WI38 (cell line): ENCODE measurements around the gene EPG5.

Source experiments
- H3K4me3 ChIP-seq: 2 replicates; pipeline ENCODE4 v1.5.1; 2011; ENCODE audit warnings: low read depth, mild to moderate bottlenecking, control low read depth, low read length
- CTCF ChIP-seq: IDR thresholded peaks from 2 replicates; pipeline ENCODE4 v1.5.1; 2012; ENCODE audit warnings: low read depth, mild to moderate bottlenecking, control low read depth, low read length

EPG5 gene

GRCh38 chr18:45838302-45839070 is 128.6 kb downstream of the EPG5 start:
- no peak for TF ChIP-seq CTCF
- no peak overlapping the region for H3K4me3 ChIP-seq

DNA sequence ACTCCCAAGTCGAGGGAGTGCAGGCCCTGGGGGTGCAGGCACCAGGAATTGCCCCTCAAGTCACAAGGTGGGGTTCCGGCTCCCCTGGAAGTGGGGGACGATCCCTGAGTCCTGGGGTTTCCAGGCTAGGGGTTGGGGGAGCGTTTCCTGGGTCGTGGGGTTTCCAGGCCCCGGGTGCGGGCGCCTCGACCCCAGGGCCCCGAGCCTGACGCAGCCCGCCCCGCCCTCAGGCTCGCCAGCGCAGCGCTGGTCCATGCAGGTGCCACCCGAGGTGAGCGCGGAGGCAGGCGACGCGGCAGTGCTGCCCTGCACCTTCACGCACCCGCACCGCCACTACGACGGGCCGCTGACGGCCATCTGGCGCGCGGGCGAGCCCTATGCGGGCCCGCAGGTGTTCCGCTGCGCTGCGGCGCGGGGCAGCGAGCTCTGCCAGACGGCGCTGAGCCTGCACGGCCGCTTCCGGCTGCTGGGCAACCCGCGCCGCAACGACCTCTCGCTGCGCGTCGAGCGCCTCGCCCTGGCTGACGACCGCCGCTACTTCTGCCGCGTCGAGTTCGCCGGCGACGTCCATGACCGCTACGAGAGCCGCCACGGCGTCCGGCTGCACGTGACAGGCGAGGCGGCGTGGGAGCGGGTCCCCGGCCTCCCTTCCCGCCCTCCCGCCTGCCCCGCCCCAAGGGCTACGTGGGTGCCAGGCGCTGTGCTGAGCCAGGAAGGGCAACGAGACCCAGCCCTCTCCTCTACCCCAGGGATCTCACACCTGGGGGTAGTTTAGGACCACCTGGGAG is 129.7 kb downstream of the EPG5 start:
- H3K4me3 ChIP-seq = no peak overlapping the region
- TF ChIP-seq CTCF = no peak

- TF ChIP-seq CTCF = no peak
- H3K4me3 ChIP-seq = no peak overlapping the region
Observed at GRCh38 chr18:45836242-45837205, 130.6 kb downstream of the EPG5 start.

GRCh38 chr18:45835057-45835636 is 132.0 kb downstream of the EPG5 start:
- no peak overlapping the region for H3K4me3 ChIP-seq
- no peak for TF ChIP-seq CTCF

DNA sequence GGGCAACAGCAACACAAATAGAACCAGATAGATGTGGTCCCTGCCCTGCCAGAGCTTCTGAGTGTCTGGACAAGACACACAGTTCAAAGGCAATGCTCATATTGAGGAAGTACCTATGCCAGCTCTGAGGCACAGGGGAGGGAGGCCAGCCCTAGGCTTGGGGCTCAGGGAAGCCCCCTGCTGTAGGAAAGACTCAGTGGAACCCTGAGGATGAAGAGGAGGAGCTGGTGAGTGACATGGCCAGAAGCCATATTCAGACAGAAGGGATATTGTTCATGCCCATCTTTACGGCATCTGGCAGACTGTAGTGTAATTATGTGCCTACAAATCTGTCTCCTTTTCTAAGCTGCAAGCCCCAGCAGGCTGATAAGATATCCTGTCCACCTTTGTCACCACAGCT is 132.8 kb downstream of the EPG5 start:
- H3K4me3 ChIP-seq = no peak overlapping the region
- no peak for TF ChIP-seq CTCF

- no peak for TF ChIP-seq CTCF
- H3K4me3 ChIP-seq = no peak overlapping the region
Observed at GRCh38 chr18:45833846-45834245, 133.3 kb downstream of the EPG5 start.
